Fibroblast of lung (primary cell): ENCODE data around the gene IL2RA. TPM values are rescaled to one million over a fixed set of nuclear protein-coding genes. Genes with fewer than 3 reads are reported as not detected.

Source experiments
- DNase-seq, 2 donors: peaks; one replicate each; pipeline versions ENCODE4 v3.0.0 to v3.0.0-alpha.2; 2010; ENCODE audit warnings: low read depth in 2 of 2
- H2AFZ ChIP-seq: 2 replicates; pipeline ENCODE4 v1.5.1; 2012; ENCODE audit warnings: low read length, control low read depth, inconsistent platforms
- H3K27ac ChIP-seq: 2 replicates; pipeline ENCODE4 v1.5.1; 2011; ENCODE audit warnings: low read length, control low read depth; ENCODE audit not compliant: insufficient read depth
- H3K27me3 ChIP-seq: 2 replicates; pipeline ENCODE4 v1.5.1; 2011; ENCODE audit warnings: mild to moderate bottlenecking, low read length; ENCODE audit not compliant: control insufficient read depth, insufficient read depth
- H3K36me3 ChIP-seq: 2 replicates; pipeline ENCODE4 v1.5.1; 2011; ENCODE audit warnings: low read length; ENCODE audit not compliant: control insufficient read depth, insufficient read depth
- H3K4me1 ChIP-seq: 2 replicates; pipeline ENCODE4 v1.5.1; 2011; ENCODE audit warnings: low read length; ENCODE audit not compliant: control insufficient read depth, insufficient read depth; ENCODE audit errors: extremely low read depth
- H3K4me2 ChIP-seq: 2 replicates; pipeline ENCODE4 v1.5.1; 2011; ENCODE audit warnings: low read length, control low read depth; ENCODE audit not compliant: insufficient read depth; ENCODE audit errors: extremely low read depth
- H3K4me3 ChIP-seq, 4 experiments: fragments of 200-600 bp in 1 of 4; sonication (generic) in 1 of 4; replicated peaks in 1 of 4; 2 replicates each; pipeline ENCODE4 v1.5.1; 2011 to 2016; ENCODE audit warnings: low read length in 4 of 4, low read depth in 3 of 4, mild to moderate bottlenecking in 3 of 4, control low read depth in 2 of 4, inconsistent platforms in 1 of 4, mixed read lengths in 1 of 4; ENCODE audit not compliant: insufficient read depth in 1 of 4; ENCODE audit errors: control extremely low read depth in 1 of 4
- H3K79me2 ChIP-seq: 2 replicates; pipeline ENCODE4 v1.5.1; 2012; ENCODE audit warnings: mild to moderate bottlenecking, low read length, inconsistent platforms; ENCODE audit not compliant: control insufficient read depth, insufficient read depth
- H3K9ac ChIP-seq: 2 replicates; pipeline ENCODE4 v1.5.1; 2011; ENCODE audit warnings: mild to moderate bottlenecking, low read length, control low read depth; ENCODE audit not compliant: insufficient read depth
- H3K9me3 ChIP-seq: 2 replicates; pipeline ENCODE4 v1.5.1; 2012; ENCODE audit warnings: low read depth, low read length; ENCODE audit not compliant: control insufficient read depth, insufficient read depth
- H4K20me1 ChIP-seq: 2 replicates; pipeline ENCODE4 v1.5.1; 2011; ENCODE audit warnings: low read length; ENCODE audit not compliant: control insufficient read depth, insufficient read depth; ENCODE audit errors: extremely low read depth
- EZH2 ChIP-seq: IDR thresholded peaks from 2 replicates; pipeline ENCODE4 v1.5.1; 2012; ENCODE audit warnings: low read length, control low read depth, mild to moderate bottlenecking; ENCODE audit errors: missing control alignments
- polyA plus RNA-seq, 2 donors: library from polyadenylated mRNA; depleted of rRNA in 1 of 2; stranded (reverse) in 1 of 2; unstranded in 1 of 2; fragments of >200 nt; gene quantifications; 2 replicates each; pipeline ENCODE4 v1.2.1, GENCODE V29; 2011 to 2012; ENCODE audit warnings: missing spikeins in 1 of 2
- total RNA-seq: library from RNA; depleted of rRNA; stranded (reverse); fragments of >200 nt; gene quantifications from 2 replicates; pipeline ENCODE4 v1.2.1, GENCODE V29; 2014
- TF ChIP-seq, protein P1 (sequence below), 2 donors: IDR thresholded peaks in 1 of 2; conservative IDR thresholded peaks in 1 of 2; 1 replicate in 1 of 2; 2 replicates in 1 of 2; pipeline ENCODE4 v1.5.1; 2011 to 2012; ENCODE audit warnings: low read length in 2 of 2, control low read depth in 1 of 2, inconsistent platforms in 1 of 2, low read depth in 1 of 2, mild to moderate bottlenecking in 1 of 2

Gene IL2RA
- total and polyA plus RNA-seq, 2 donors (not counting 1 experiment from before 2014, with no cell fraction given) = not detected

DNA sequence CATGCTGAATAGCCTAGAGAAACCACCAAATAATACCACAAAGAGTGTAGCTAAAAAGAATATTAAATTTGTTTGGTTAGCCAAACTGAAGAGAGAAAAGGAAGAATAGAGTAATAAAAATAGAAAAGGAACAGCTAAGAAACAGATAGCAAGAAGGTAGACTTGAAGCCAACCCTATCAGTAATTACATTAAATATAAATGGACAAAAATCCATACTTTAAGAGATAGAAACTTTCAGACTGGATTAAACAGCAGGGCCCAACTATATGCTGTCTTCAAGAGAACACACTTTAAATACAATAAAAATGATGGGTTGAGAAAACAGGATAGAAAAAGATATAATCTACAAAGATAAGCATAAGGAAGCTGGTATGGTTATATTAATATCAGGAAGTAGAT, 31.2 kb downstream of the IL2RA start:
- TF ChIP-seq EZH2 = no peak
- TF ChIP-seq, protein P1, sequence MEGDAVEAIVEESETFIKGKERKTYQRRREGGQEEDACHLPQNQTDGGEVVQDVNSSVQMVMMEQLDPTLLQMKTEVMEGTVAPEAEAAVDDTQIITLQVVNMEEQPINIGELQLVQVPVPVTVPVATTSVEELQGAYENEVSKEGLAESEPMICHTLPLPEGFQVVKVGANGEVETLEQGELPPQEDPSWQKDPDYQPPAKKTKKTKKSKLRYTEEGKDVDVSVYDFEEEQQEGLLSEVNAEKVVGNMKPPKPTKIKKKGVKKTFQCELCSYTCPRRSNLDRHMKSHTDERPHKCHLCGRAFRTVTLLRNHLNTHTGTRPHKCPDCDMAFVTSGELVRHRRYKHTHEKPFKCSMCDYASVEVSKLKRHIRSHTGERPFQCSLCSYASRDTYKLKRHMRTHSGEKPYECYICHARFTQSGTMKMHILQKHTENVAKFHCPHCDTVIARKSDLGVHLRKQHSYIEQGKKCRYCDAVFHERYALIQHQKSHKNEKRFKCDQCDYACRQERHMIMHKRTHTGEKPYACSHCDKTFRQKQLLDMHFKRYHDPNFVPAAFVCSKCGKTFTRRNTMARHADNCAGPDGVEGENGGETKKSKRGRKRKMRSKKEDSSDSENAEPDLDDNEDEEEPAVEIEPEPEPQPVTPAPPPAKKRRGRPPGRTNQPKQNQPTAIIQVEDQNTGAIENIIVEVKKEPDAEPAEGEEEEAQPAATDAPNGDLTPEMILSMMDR (conservative IDR thresholded peaks at IDR 0.05 in 1 of 2, IDR thresholded peaks at IDR 0.05 in 1 of 2; ENCODE audit: low read depth in 1 of 2, low read length in 2 of 2) = no peak
- H3K4me1 ChIP-seq = no peaks in the 10 kb centered on the region
- no peaks in the 10 kb centered on the region for H3K27me3 ChIP-seq
- H4K20me1 ChIP-seq = no peaks in the 10 kb centered on the region
- H3K36me3 ChIP-seq = no peaks in the 10 kb centered on the region
- H3K9me3 ChIP-seq = no peaks in the 10 kb centered on the region
- no peak overlapping the region for H3K4me3 ChIP-seq
- no peak overlapping the region for H3K27ac ChIP-seq
- no peak overlapping the region for H2AFZ ChIP-seq
- no peaks in the 10 kb centered on the region for H3K79me2 ChIP-seq
- no peak overlapping the region for H3K9ac ChIP-seq
- DNase-seq = no peak
- no peak overlapping the region for H3K4me2 ChIP-seq

DNA sequence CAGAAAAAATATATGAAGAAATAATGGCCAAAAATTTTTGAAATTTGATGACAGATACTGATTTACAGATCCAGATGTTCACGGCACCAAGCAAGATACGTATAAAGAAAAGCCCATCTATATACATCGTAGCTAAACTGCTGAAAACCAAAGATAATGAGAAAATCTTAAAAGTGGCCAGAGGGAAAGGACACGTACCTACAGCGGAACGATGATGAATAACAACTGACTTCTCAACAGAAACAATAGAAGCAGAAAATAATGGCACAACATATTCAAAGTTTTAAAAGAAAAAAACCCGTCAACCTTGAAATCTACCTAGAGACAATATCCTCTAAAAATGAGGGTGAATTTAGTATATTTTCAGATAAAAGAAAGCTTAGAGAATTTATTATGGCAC, 31.9 kb downstream of the IL2RA start:
- DNase-seq = no peak
- Histone ChIP-seq H3K27me3 (no peaks in the 10 kb centered on the region), H3K4me3 (no peak overlapping the region), H3K27ac (no peak overlapping the region), H3K4me1 (no peaks in the 10 kb centered on the region), H4K20me1 (no peaks in the 10 kb centered on the region), H3K79me2 (no peaks in the 10 kb centered on the region), H3K4me2 (no peak overlapping the region), H3K9me3 (no peaks in the 10 kb centered on the region), H2AFZ (no peak overlapping the region), H3K36me3 (no peaks in the 10 kb centered on the region), H3K9ac (no peak overlapping the region)
- TF ChIP-seq, protein P1 (conservative IDR thresholded peaks at IDR 0.05 in 1 of 2, IDR thresholded peaks at IDR 0.05 in 1 of 2; ENCODE audit: low read depth in 1 of 2, low read length in 2 of 2) = no peak
- TF ChIP-seq EZH2 = no peak

DNA sequence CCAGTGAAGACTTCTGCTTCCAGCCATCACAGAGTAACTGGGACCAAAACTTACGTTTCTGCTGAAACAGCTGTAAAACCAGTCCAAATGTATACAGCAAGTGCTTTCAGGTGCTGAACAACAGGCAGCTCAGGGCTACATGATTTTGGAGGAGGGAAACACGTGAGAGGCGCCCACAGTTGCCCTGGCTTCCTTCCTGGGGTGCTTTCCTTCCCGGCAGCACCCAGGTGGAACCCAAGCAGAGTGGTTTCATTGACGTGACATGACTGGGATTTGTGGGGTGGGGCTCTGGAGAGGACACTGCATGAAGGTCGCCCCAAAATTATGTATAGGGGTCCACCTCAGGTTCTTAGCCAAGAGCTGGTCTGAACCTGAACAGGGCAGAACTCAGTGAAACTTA, 34.2 kb downstream of the IL2RA start:
- DNase-seq = no peak
- Histone ChIP-seq H3K4me2 (no peak overlapping the region), H3K27ac (no peak overlapping the region), H4K20me1 (no peaks in the 10 kb centered on the region), H2AFZ (no peak overlapping the region), H3K9ac (no peak overlapping the region), H3K9me3 (no peaks in the 10 kb centered on the region), H3K36me3 (no peaks in the 10 kb centered on the region), H3K27me3 (no peaks in the 10 kb centered on the region), H3K79me2 (no peaks in the 10 kb centered on the region), H3K4me1 (no peaks in the 10 kb centered on the region), H3K4me3 (no peak overlapping the region)
- no peak for TF ChIP-seq EZH2
- TF ChIP-seq, protein P1 (conservative IDR thresholded peaks at IDR 0.05 in 1 of 2, IDR thresholded peaks at IDR 0.05 in 1 of 2; ENCODE audit: low read depth in 1 of 2, low read length in 2 of 2) = no peak
